ENCODE results near the gene ENOX2.

- TF ChIP-seq POLR2AphosphoS5 (IDR thresholded peaks at IDR 0.05; ENCODE audit: low read depth, low read length): no peak
- TF ChIP-seq POLR2A (IDR thresholded peaks at IDR 0.05; ENCODE audit: low read depth, low read length): no peak
- no peak for TF ChIP-seq TAF1 (IDR thresholded peaks at IDR 0.05; ENCODE audit: borderline replicate concordance, low read depth, low read length)
Measured at GRCh38 chrX:130915302-130915701, 12.3 kb upstream of the ENOX2 start.
